ENCODE measurements around the gene DNAH9. TPM values are rescaled to one million over a fixed set of nuclear protein-coding genes. Genes with fewer than 3 reads are reported as not detected.

DNAH9 gene
- total and polyA plus RNA-seq, 4 donors, result under 0.01 to 0.09 TPM; not detected in 2

GRCh38 chr17:11848330-11848729 lies 250.1 kb downstream of the DNAH9 start (continued):
- TF ChIP-seq, protein P1, sequence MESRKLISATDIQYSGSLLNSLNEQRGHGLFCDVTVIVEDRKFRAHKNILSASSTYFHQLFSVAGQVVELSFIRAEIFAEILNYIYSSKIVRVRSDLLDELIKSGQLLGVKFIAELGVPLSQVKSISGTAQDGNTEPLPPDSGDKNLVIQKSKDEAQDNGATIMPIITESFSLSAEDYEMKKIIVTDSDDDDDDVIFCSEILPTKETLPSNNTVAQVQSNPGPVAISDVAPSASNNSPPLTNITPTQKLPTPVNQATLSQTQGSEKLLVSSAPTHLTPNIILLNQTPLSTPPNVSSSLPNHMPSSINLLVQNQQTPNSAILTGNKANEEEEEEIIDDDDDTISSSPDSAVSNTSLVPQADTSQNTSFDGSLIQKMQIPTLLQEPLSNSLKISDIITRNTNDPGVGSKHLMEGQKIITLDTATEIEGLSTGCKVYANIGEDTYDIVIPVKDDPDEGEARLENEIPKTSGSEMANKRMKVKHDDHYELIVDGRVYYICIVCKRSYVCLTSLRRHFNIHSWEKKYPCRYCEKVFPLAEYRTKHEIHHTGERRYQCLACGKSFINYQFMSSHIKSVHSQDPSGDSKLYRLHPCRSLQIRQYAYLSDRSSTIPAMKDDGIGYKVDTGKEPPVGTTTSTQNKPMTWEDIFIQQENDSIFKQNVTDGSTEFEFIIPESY (IDR thresholded peaks at IDR 0.05), result no peak
- TF ChIP-seq, protein P2, sequence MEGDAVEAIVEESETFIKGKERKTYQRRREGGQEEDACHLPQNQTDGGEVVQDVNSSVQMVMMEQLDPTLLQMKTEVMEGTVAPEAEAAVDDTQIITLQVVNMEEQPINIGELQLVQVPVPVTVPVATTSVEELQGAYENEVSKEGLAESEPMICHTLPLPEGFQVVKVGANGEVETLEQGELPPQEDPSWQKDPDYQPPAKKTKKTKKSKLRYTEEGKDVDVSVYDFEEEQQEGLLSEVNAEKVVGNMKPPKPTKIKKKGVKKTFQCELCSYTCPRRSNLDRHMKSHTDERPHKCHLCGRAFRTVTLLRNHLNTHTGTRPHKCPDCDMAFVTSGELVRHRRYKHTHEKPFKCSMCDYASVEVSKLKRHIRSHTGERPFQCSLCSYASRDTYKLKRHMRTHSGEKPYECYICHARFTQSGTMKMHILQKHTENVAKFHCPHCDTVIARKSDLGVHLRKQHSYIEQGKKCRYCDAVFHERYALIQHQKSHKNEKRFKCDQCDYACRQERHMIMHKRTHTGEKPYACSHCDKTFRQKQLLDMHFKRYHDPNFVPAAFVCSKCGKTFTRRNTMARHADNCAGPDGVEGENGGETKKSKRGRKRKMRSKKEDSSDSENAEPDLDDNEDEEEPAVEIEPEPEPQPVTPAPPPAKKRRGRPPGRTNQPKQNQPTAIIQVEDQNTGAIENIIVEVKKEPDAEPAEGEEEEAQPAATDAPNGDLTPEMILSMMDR (IDR thresholded peaks at IDR 0.05; ENCODE audit: low read depth, low read length, missing input control), result no peak
- no peak for TF ChIP-seq HNF4G (IDR thresholded peaks at IDR 0.05)
- no peak for TF ChIP-seq GABPA (IDR thresholded peaks at IDR 0.05 in 1 of 2, conservative IDR thresholded peaks at IDR 0.05 in 1 of 2)
- TF ChIP-seq JUND (IDR thresholded peaks at IDR 0.05), result no peak
- TF ChIP-seq FOXA2 (IDR thresholded peaks at IDR 0.05), result no peak
- no peak for TF ChIP-seq YY1 (IDR thresholded peaks at IDR 0.05)

- no peak overlapping the region for H3K9ac ChIP-seq (ENCODE audit: low read depth in 1 of 2, low read length in 2 of 2)
- TF ChIP-seq JUND (IDR thresholded peaks at IDR 0.05), result no peak
- TF ChIP-seq, protein P1 (IDR thresholded peaks at IDR 0.05), result no peak
- no peak for DNase-seq (ENCODE audit: low spot score)
- no peaks in the 10 kb centered on the region for H3K36me3 ChIP-seq (ENCODE audit: control insufficient read depth in 4 of 4, insufficient read depth in 3 of 4, low read depth in 1 of 4, low read length in 3 of 4)
- 67% methylated on average over 4 of the region's 4 CpGs for WGBS
- peaks cover 0 to 4% (median 0%) of the 10 kb centered on the region in 4 donors for H3K27me3 ChIP-seq (ENCODE audit: control insufficient read depth in 4 of 4, insufficient read depth in 4 of 4, low read length in 3 of 4)
- H3K4me3 ChIP-seq (ENCODE audit: low read depth in 1 of 3, low read length in 3 of 3), result no peak overlapping the region
- H3K9me3 ChIP-seq (ENCODE audit: control insufficient read depth in 4 of 4, low read length in 3 of 4), result no peaks in the 10 kb centered on the region
- H3K4me1 ChIP-seq (ENCODE audit: control insufficient read depth in 4 of 4, insufficient read depth in 4 of 4, low read length in 3 of 4), result no peaks in the 10 kb centered on the region
- no peak overlapping the region for H3K27ac ChIP-seq (ENCODE audit: low read depth in 1 of 2, low read length in 2 of 2)
These were observed 254.0 kb downstream of the DNAH9 start for GRCh38 chr17:11852231-11852630.

GRCh38 chr17:11852912-11853311 lies 254.6 kb downstream of the DNAH9 start:
- no peaks in the 10 kb centered on the region for H3K9me3 ChIP-seq (ENCODE audit: control insufficient read depth in 4 of 4, low read length in 3 of 4)
- peaks cover 0 to 4% (median 0%) of the 10 kb centered on the region in 4 donors for H3K27me3 ChIP-seq (ENCODE audit: control insufficient read depth in 4 of 4, insufficient read depth in 4 of 4, low read length in 3 of 4)
- no peak for TF ChIP-seq JUND (IDR thresholded peaks at IDR 0.05)
- TF ChIP-seq EGR1 (IDR thresholded peaks at IDR 0.05; ENCODE audit: low read depth in 2 of 2), result no peak
- TF ChIP-seq, protein P2 (IDR thresholded peaks at IDR 0.05; ENCODE audit: low read depth, low read length, missing input control), result no peak
- no peak for TF ChIP-seq RXRA (IDR thresholded peaks at IDR 0.05)
- H3K4me3 ChIP-seq (ENCODE audit: low read depth in 1 of 3, low read length in 3 of 3), result no peak overlapping the region
- 83% methylated on average over 2 of the region's 2 CpGs for WGBS
- no peak overlapping the region for H3K9ac ChIP-seq (ENCODE audit: low read depth in 1 of 2, low read length in 2 of 2)
- no peaks in the 10 kb centered on the region for H3K4me1 ChIP-seq (ENCODE audit: control insufficient read depth in 4 of 4, insufficient read depth in 4 of 4, low read length in 3 of 4)
- DNase-seq (ENCODE audit: low spot score), result no peak
- no peaks in the 10 kb centered on the region for H3K36me3 ChIP-seq (ENCODE audit: control insufficient read depth in 4 of 4, insufficient read depth in 3 of 4, low read depth in 1 of 4, low read length in 3 of 4)
- no peak overlapping the region for H3K27ac ChIP-seq (ENCODE audit: low read depth in 1 of 2, low read length in 2 of 2)

Data from liver (tissue), 9 donors.